GM19372 (cell line): Measurements from ENCODE around the gene CBX2.
"Not testable (repeated sequence)": the region's sequence is repeated elsewhere in the genome, so short reads cannot be mapped to it uniquely, and the experiment has no call there.

Experiments
- ATAC-seq: cut with Tn5 transposase; IDR thresholded peaks from one replicate; pipeline ENCODE4 v1.9.1; 2021; ENCODE audit warnings: mild to moderate bottlenecking, low read depth, moderate library complexity; ENCODE audit not compliant: unreplicated experiment

Gene CBX2

GRCh38 chr17:79765708-79766107 lies 12.2 kb upstream of the CBX2 start:
- ATAC-seq, result no peak

- ATAC-seq, result no peak
These were observed 8.1 kb upstream of the CBX2 start for GRCh38 chr17:79769570-79770506.

GRCh38 chr17:79771276-79771675 lies 6.7 kb upstream of the CBX2 start:
- ATAC-seq, result no peak

- ATAC-seq, result not testable (repeated sequence)
These were observed 5.2 kb upstream of the CBX2 start for GRCh38 chr17:79772726-79773125.

GRCh38 chr17:79774561-79774975 lies 3.4 kb upstream of the CBX2 start:
- ATAC-seq, result no peak

- no peak for ATAC-seq
These were observed 2.3 kb upstream of the CBX2 start for GRCh38 chr17:79775632-79776031.

- no peak for ATAC-seq
These were observed 1.4 kb upstream of the CBX2 start for GRCh38 chr17:79776376-79777119.

GRCh38 chr17:79777120-79777893 lies 641 bp upstream of the CBX2 start:
- ATAC-seq, result no peak

- no peak for ATAC-seq
These were observed 646 bp downstream of the CBX2 start for GRCh38 chr17:79778504-79779083.

GRCh38 chr17:79779084-79779529 lies 1.2 kb downstream of the CBX2 start:
- ATAC-seq, result no peak

GRCh38 chr17:79779661-79780365 lies 1.9 kb downstream of the CBX2 start:
- ATAC-seq, result no peak

GRCh38 chr17:79781012-79781650 lies 3.2 kb downstream of the CBX2 start:
- no peak for ATAC-seq

GRCh38 chr17:79781736-79782575 lies 4.0 kb downstream of the CBX2 start:
- no peak for ATAC-seq

GRCh38 chr17:79783891-79784290 lies 5.9 kb downstream of the CBX2 start:
- ATAC-seq, result no peak

- no peak for ATAC-seq
These were observed 6.5 kb downstream of the CBX2 start for GRCh38 chr17:79784353-79785016.

- no peak for ATAC-seq
These were observed 7.3 kb downstream of the CBX2 start for GRCh38 chr17:79785017-79785899.
